Peyer's patch (tissue), 4 donors: ENCODE data around the gene CIPC.

Source experiments
- CTCF ChIP-seq, 6 experiments: fragments of 450-650 bp in 4 of 6; fragments of 200-600 bp in 2 of 6; sonication (generic) in 1 of 6; IDR thresholded peaks; one replicate each; pipeline ENCODE4 v1.5.1; 2017 to 2019; ENCODE audit warnings: antibody characterized with exemption in 6 of 6, mild to moderate bottlenecking in 3 of 6, moderate library complexity in 1 of 6
- POLR2A ChIP-seq, 2 donors: fragments of 450-650 bp; IDR thresholded peaks; one replicate each; pipeline ENCODE4 v1.5.1; 2017; ENCODE audit warnings: antibody characterized with exemption in 2 of 2, mild to moderate bottlenecking in 2 of 2, moderate library complexity in 2 of 2

DNA sequence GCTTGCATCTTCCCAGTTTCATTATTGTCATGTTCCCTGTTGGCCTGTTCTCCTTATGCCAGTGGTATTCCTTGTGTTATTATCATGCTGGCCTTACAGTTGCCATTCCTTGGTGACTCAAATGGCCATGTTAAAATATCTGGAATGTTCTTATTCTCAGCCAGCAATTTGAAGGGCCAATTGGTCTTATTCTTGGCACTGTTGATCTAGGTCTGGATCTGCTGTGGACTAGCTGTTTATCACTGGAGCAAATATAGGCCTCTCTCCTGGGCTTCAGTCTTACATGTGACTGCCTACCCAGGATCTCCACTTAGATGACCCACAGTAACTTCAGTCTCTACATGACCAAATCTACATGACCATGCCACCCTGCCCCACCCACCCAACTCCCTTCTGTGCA is 5.4 kb downstream of the CIPC start:
- no peak for TF ChIP-seq CTCF (IDR thresholded peaks at IDR 0.05)
- no peak for TF ChIP-seq POLR2A (IDR thresholded peaks at IDR 0.05)
